ENCODE results near the gene RBBP4.

DNA sequence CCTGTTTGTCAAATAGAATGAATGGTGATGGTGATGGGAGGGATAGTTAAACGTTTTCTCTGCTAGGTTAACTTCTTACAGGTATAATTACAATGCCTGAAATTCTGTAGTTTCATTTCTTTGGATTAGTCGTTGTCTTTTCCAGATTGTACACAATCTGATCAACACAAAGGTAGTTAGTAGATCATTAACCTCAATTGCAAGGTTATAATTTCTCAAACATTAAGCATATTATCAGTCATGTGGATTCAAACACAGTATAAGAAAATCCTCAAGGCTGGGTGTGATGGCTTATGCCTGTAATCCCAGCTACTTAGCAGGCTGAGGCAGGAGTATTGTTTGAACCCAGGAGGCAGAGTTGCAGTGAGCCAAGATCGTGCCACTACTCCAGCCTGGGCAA lies 31.0 kb downstream of the RBBP4 start:
- TF ChIP-seq, protein P1, sequence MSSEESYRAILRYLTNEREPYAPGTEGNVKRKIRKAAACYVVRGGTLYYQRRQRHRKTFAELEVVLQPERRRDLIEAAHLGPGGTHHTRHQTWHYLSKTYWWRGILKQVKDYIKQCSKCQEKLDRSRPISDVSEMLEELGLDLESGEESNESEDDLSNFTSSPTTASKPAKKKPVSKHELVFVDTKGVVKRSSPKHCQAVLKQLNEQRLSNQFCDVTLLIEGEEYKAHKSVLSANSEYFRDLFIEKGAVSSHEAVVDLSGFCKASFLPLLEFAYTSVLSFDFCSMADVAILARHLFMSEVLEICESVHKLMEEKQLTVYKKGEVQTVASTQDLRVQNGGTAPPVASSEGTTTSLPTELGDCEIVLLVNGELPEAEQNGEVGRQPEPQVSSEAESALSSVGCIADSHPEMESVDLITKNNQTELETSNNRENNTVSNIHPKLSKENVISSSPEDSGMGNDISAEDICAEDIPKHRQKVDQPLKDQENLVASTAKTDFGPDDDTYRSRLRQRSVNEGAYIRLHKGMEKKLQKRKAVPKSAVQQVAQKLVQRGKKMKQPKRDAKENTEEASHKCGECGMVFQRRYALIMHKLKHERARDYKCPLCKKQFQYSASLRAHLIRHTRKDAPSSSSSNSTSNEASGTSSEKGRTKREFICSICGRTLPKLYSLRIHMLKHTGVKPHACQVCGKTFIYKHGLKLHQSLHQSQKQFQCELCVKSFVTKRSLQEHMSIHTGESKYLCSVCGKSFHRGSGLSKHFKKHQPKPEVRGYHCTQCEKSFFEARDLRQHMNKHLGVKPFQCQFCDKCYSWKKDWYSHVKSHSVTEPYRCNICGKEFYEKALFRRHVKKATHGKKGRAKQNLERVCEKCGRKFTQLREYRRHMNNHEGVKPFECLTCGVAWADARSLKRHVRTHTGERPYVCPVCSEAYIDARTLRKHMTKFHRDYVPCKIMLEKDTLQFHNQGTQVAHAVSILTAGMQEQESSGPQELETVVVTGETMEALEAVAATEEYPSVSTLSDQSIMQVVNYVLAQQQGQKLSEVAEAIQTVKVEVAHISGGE (tag by site-specific recombination; conservative IDR thresholded peaks at IDR 0.05; ENCODE audit: low read depth), result no peak
- TF ChIP-seq ZNF169 (tag by site-specific recombination; IDR thresholded peaks at IDR 0.05) (no peak), ZNF768 (tag by site-specific recombination; IDR thresholded peaks at IDR 0.05) (no peak), SALL2 (tag by site-specific recombination; IDR thresholded peaks at IDR 0.05; ENCODE audit: borderline replicate concordance) (no peak)
- TF ChIP-seq, protein P2, sequence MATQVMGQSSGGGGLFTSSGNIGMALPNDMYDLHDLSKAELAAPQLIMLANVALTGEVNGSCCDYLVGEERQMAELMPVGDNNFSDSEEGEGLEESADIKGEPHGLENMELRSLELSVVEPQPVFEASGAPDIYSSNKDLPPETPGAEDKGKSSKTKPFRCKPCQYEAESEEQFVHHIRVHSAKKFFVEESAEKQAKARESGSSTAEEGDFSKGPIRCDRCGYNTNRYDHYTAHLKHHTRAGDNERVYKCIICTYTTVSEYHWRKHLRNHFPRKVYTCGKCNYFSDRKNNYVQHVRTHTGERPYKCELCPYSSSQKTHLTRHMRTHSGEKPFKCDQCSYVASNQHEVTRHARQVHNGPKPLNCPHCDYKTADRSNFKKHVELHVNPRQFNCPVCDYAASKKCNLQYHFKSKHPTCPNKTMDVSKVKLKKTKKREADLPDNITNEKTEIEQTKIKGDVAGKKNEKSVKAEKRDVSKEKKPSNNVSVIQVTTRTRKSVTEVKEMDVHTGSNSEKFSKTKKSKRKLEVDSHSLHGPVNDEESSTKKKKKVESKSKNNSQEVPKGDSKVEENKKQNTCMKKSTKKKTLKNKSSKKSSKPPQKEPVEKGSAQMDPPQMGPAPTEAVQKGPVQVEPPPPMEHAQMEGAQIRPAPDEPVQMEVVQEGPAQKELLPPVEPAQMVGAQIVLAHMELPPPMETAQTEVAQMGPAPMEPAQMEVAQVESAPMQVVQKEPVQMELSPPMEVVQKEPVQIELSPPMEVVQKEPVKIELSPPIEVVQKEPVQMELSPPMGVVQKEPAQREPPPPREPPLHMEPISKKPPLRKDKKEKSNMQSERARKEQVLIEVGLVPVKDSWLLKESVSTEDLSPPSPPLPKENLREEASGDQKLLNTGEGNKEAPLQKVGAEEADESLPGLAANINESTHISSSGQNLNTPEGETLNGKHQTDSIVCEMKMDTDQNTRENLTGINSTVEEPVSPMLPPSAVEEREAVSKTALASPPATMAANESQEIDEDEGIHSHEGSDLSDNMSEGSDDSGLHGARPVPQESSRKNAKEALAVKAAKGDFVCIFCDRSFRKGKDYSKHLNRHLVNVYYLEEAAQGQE (tag by site-specific recombination; IDR thresholded peaks at IDR 0.05), result no peak
- TF ChIP-seq, protein P3, sequence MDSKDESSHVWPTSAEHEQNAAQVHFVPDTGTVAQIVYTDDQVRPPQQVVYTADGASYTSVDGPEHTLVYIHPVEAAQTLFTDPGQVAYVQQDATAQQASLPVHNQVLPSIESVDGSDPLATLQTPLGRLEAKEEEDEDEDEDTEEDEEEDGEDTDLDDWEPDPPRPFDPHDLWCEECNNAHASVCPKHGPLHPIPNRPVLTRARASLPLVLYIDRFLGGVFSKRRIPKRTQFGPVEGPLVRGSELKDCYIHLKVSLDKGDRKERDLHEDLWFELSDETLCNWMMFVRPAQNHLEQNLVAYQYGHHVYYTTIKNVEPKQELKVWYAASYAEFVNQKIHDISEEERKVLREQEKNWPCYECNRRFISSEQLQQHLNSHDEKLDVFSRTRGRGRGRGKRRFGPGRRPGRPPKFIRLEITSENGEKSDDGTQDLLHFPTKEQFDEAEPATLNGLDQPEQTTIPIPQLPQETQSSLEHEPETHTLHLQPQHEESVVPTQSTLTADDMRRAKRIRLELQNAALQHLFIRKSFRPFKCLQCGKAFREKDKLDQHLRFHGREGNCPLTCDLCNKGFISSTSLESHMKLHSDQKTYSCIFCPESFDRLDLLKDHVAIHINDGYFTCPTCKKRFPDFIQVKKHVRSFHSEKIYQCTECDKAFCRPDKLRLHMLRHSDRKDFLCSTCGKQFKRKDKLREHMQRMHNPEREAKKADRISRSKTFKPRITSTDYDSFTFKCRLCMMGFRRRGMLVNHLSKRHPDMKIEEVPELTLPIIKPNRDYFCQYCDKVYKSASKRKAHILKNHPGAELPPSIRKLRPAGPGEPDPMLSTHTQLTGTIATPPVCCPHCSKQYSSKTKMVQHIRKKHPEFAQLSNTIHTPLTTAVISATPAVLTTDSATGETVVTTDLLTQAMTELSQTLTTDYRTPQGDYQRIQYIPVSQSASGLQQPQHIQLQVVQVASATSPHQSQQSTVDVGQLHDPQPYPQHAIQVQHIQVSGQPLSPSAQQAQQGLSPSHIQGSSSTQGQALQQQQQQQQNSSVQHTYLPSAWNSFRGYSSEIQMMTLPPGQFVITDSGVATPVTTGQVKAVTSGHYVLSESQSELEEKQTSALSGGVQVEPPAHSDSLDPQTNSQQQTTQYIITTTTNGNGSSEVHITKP (tag by site-specific recombination; IDR thresholded peaks at IDR 0.05), result no peak
- TF ChIP-seq, protein P4, sequence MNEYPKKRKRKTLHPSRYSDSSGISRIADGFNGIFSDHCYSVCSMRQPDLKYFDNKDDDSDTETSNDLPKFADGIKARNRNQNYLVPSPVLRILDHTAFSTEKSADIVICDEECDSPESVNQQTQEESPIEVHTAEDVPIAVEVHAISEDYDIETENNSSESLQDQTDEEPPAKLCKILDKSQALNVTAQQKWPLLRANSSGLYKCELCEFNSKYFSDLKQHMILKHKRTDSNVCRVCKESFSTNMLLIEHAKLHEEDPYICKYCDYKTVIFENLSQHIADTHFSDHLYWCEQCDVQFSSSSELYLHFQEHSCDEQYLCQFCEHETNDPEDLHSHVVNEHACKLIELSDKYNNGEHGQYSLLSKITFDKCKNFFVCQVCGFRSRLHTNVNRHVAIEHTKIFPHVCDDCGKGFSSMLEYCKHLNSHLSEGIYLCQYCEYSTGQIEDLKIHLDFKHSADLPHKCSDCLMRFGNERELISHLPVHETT (tag by site-specific recombination; IDR thresholded peaks at IDR 0.05), result no peak

Data from HEK293 (cell line).